ENCODE measurements around the gene TBC1D24.

DNA sequence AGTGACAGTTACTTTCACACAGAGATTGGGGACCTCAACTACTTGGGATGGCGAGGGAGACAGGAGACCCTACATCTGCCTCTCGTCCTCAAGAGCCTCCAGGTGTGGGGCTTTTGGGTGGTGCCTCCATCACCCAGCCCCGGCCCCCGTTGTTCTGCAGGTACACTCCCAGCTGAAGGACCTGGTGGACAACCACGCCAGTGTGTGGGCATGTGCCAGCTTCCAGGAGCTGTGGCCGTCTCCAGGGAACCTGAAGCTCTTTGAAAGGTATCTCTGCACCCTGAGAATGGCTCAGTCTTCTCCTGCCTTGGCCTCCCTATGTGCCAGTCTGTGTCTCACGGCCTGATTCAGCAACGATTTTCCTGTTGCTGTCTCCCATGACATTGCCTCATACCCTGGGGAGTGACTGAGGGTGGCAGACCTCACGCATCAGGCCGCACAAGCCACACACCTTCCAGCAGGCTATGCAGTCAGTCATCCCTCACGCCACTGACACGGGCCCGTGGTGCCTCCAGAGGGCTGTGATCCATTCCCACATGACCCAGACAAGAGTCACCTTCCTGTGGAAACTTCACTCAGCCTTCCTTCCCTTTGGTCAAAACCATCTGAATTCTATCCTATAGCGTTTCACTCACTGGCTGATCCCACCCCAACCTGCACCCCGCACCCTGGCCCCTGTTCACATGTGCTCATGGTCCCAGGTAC is 42.0 kb upstream of the TBC1D24 start:
- TF ChIP-seq POLR2A (IDR thresholded peaks at IDR 0.05): no peak
- no peak for TF ChIP-seq CTCF (IDR thresholded peaks at IDR 0.05)
